Activated T-cell treated with anti-CD3 and anti-CD28 coated beads for 4 hours (primary cell): ENCODE results near the gene WDFY3.
"Not testable (repeated sequence)": the region's sequence is repeated elsewhere in the genome, so short reads cannot be mapped to it uniquely, and the experiment has no call there.

Experiments
- DNase-seq: peaks from one replicate; pipeline ENCODE4 v3.0.0-alpha.2; 2020

WDFY3 gene

DNA sequence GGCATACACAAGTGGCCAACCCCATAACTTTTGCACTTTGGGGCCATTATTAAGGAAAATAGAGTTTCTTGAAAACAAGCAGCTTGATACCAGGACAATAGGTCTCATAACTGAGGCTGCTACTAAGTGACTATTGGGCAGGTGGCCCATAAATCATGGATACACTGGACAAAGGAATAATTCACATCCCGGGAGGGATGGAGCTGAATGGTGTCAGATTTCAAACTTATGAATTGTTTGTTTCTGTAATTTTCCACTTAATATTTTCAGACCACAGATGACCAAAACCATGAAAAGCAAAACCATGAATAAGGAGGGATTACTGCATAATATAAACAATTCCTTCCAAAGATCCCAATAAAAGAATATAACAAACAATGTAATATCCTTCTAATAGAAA, 114.4 kb downstream of the WDFY3 start:
- DNase-seq = no peak

DNA sequence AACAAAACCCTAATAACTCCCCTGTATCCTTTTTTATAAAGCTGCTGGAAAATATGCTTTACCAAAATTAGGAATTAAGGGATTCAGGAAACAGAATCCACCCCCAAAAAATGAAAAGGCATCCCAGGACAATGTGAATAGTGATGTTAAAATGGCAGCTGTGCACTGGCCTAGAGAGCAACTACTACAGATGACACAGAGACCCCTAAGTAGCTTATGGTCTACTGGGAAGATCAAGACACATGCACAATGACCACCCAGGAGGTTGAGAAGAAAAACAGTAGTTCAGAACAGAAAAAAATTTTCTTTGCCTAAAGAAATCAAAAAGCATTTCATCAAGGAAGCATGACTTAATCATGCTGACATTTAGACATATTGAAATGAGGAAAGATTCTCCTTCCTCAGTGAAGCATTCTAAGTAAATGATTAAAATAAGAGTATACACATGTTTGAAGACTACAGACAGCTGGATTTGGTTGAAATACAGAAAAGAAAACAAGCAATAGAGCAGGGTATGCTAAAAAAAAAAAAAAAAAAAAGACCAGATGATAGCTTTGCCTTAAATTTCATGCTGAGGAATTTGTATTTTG, 117.3 kb downstream of the WDFY3 start:
- no peak for DNase-seq

DNA sequence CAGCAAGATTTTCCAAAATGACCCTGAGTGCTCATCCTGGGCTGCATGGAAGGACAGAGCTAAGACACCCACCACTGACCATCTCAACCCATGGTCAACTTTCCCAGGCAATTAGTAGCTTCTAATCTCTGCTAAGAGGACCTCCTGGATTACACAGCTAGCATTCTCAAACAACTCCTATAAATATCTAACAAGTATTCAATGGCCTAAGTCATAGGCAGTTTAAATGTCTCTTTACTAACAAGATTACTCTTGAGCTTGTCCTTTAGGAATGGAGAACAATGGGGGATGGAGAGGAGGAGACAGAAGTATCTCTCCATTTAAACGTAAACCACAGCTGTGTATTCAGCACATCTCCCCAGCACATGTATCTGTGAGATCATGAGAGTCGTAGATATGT, 118.1 kb downstream of the WDFY3 start:
- no peak for DNase-seq

DNA sequence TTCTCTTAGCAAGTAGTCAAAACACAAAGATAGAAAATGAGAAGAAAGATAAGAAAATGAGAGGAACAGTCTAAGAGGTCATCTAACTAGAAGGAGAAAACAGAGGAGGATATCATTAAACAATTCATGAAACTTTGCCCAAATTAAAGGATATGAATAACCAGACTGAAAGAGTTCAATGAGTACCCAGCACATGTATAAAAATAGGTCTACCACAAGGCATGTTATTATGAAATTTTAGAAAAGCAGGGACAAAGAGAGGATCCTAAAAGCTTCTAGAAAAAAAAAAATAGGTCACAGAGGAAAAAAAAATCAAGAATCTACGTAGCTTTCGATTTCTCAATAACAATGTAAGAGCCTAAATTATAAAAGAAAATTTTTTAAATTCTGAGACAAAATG, 118.5 kb downstream of the WDFY3 start:
- no peak for DNase-seq

DNA sequence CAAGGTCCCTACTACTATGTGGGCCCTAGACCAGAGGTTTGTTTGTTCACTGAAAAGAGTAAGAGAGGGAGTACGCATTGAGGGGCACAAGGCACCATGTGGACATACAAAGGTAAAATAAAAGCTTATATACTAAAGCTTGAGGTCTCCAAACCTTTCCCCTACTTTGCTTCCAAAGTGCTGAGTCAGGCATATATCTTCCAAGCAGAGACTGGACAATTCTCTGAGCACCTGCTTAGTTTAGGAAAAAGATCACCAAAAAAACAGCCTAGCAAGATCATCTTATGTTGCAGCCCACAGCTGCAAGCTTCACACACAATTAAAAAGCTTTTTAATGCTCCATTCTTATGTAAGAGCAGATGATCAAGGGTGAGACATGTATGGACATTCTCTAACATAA, 119.5 kb downstream of the WDFY3 start:
- DNase-seq = no peak

DNA sequence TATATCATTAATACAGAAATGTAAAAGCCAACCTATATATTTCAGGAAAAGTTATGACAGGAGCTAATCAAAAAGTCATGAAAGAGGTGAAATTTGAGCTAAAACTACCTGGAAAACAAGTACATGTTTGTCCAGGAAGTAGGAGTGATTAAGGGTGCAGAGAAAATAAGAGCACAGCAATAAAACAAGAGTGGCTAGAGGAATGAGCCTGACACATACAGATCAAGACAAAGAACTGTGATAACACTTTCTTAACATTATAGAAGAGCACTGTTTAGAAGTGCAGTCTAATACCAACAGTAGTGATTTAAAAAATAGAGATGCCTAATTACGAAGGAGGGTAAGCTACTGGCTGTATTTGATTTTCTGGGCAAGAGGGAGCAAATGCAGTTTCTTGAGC, 125.1 kb downstream of the WDFY3 start:
- DNase-seq = no peak

DNA sequence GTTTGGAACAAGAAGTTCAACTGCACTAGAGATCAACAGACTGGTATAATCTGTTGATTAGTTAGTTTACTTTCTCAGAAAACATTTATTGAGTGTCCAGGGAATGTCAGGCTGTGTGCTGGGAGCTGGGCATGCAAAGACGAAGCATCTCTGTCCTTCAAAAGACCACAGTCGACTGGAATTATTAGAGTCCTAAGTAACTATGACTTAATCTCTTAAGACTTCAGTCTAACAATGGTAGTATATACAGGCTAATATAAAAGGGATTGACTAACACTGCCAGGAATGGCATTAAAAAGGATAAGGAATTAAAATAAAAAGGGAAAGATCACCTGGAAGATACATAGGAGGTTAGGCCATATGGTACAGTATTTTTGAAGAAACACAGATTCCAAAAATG, 128.7 kb downstream of the WDFY3 start:
- no peak for DNase-seq

DNA sequence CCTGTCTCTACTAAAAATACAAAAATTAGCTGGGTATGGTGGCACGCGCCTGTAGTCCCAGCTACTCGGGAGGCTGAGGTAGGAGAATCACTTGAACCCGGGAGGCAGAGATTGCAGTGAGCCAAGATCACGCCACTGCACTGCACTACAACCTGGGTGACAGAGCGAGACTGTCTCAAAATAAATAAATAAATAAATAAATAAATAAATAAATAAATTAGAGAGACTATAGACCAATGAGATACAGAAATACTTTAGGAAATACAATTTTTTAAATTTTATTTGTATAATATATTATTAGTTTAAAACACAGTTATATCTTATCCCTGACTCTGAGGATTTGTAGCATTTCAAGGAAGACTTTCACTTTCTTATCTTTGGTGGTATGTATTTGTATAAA, 136.9 kb downstream of the WDFY3 start:
- DNase-seq = not testable (repeated sequence)

DNA sequence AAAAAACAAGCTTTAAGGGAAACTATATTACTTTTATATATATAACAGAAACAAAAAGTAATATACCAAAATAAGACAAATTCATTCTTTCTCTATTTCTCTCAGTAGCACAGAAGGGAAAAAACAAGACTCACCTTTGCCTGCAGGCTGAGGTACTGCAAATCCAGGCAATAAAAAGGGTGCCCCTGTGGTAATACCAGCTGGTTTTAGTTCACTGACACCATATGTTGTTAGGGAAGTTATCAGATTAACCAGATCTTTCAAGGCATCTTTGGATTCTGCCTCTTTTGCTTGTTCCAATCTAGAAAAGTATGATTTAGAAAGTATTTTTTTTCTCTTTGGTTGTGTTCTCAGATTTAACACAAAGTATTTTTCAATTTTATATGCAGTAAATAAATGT, 139.8 kb downstream of the WDFY3 start:
- DNase-seq = no peak

DNA sequence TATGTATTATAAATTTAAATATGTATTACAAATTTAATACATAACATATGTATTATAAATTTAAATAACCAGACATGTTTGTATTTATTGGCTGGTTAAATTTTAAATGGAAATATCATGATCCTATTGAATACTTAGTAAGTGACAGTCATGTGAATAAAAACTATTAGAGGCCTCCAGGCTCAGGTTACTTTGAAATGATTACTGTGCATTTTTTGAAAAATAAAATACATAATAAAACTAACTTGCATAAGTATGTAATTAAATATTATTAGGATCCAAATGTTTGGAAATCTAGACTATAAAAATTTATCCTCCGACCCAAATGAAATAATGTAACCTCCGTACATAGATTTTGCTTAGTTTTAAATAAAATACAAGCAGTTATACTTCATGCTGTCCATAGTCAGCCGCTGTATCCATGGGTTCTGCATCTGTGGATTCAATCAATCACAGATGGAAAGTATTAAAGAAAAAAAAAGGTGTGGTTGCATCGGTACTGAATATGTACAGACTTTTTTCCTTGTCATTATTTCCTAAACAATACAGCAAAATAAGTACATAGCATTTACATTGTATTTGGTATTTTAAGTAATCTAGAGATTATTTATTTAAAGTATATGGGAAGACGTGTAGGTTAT, 140.7 kb downstream of the WDFY3 start:
- no peak for DNase-seq

DNA sequence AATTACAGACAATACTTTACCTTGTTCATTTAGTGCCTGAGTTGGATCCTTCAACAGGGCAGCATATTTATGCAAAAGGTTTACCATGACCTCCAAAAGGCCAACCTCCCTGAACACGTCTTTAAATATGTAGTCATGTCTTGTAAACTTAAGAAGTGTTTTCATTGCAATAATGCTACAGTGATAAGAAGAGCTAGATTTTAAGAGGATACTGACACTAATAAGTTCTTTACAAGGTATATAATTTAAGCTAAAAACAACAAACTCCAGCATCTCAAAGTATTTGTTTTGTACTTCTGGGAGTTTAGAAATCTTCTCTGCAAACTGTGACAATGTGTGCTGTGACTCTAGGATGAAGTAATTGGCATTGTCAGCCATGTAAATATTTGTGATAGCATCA, 145.4 kb downstream of the WDFY3 start:
- no peak for DNase-seq

DNA sequence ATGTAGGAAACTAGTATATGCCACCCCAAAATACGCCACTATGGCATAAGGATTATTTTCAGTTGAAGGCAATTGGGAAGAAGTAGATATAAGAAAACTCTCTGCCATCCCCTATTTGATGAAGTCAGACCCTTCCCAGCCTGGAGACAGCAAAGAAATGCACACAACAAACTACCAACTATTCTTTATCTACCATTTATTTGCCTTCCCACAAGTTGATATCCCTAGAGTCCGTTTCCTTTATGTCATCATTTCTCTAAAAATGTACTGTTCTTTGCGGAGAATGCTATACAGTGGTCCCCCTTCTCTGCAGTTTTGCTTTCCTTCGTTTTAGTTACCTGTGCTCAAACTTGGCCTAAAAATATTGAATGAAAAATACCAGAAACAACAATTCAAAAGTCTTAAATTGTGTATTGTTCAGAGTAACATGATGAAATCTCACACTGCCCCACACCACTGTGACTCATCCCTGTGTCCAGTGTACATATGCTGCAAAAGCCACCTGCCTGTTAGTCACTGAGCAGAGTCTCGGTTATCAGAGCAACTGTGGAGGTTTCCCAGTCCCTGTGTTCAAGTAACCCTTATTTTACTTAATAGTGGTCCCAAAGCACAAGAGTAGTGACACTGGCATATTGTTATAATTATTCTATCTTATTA, 152.3 kb downstream of the WDFY3 start:
- no peak for DNase-seq

DNA sequence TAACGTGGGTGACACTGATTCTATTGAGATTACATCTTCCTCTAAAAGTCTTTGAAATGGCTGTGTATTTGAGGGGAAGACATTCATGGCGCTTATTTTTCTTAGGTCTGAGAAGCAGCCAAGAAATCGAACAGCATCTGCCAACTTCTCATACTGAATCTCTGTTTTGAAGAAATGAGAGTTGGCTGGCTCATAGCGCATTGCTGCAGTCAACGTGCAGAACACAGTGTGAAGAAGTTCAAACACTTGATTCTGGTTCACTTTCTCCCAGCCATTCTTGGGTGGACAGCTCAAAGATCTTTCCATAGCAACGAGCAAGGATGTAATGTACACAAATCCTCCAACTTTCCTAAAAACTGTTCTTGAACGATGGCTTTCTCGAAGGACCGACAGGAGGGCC, 156.5 kb downstream of the WDFY3 start:
- DNase-seq = no peak

DNA sequence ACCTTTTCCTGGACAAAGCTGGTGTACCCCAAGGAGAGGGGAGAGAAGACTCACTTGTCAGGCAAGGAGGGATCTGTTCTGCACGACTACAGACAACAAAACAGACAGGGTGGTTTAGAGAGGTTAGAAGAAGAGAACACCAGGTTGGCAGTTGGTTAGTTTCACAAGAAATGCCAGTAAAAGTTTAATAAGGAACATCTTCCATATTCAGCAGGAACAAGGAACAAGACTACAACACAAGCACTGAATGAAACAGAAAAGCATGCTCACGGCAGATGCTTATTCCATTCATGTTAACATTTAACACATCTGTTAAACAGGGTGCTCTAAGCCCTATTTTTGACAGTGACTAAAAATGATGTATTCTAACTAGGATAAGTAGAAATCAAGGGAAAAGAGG, 158.2 kb downstream of the WDFY3 start:
- DNase-seq = no peak

DNA sequence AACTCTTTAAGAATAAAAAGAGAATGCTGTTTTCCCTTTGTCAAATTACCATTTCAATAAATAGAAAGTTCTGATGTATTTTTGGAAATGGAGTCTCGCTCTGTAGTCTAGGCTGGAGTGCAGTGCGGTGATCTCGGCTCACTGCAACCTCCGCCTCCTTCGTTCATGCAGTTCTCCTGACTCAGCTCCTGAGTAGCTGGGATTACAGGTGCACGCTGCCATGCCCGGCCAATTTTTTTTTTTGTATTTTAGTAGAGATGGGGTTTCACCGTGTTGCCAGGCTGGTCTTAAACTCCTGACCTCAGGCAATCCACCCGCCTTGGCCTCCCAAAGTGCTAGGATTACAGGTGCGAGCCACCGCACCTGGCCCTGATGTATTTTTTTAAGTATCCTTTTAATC, 159.9 kb downstream of the WDFY3 start:
- not testable (repeated sequence) for DNase-seq

DNA sequence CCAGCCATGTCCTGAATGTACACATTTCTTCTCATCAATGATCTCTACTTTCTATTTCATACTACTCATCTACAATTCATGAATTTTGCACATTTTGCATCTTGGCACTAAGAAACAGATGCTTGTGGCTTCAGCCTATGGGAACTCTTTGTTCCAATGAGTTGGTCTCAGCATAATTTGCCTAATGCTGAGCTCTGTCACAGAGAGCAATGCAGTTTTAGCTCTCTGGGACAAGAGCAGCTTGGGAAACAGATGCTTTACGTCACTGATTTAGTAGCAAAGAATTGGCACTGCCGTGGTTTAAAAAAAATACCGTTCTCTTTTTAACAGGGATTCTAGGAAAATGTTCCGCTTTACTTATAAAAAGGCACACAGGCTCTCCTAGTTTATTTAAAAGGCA, 162.4 kb downstream of the WDFY3 start:
- no peak for DNase-seq

DNA sequence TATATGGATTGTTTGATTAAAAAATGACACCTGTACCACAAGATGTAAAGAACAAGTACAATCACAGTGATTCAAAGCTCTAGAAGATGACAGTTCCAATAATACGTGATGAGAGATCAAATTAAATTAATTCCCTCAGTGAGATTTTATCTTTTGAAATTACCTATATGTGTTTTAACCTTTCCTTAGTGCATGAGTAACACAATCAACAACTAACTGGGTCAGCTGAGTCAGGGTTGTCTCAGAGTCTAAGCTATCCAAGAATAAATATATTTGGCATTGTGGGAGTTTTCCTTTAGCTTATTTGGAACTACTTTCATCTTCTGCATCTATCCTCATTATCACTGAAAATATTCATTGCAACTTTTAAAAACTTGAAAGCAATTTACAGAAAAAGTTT, 162.8 kb downstream of the WDFY3 start:
- DNase-seq = no peak

DNA sequence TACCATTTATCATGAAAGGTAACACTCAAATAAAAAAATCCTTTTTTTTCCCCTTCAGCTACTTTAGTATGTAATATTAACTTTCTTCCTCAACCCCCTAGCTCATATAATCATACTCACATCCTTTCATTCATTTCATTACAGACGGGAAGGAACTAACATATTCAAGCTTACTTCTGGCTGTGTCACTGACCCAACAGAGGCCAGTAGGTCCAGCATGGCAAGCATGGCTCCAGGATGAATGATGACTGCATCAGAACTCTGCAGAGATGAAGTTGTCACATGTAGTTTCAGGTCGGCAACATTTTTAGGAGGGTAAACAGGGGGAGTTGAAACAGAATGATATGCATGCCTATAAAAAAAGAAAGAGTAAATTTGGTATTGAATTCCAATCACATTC, 163.4 kb downstream of the WDFY3 start:
- no peak for DNase-seq

DNA sequence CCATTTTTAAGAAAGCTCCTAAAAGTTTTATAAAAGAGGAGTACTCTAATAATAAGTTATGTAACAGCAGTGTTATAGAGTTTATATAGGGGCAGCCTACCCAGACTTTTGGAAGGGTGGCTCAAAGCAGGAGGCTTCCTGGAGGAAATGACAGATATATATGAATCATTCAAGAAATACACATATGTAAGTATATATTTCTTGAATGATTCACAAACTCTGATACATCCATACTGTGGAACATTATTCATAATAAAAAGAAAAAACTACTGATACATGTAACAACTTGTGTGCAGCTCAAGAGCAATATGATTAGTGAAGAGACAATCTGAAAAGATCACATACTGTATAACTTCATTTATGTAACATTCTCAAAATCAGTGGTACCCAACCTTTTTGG, 166.2 kb downstream of the WDFY3 start:
- no peak for DNase-seq

DNA sequence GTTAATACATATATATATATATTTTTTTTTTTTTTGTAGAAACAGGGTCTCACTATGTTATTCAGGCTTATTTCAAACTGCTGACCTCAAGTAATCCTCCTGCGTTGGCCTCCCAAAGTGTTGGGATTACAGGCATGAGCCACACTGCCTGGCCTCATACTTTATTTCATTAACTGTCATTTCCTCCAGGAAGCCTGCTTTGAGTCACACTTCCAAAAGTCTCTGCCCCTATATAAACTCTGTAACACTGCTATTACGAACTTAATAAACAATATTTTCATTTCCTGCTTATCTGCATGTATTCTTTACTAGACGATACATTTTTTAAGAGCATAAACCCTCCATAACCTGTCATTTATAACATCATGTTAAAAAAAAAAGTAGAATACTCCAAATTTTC, 167.2 kb downstream of the WDFY3 start:
- no peak for DNase-seq

DNA sequence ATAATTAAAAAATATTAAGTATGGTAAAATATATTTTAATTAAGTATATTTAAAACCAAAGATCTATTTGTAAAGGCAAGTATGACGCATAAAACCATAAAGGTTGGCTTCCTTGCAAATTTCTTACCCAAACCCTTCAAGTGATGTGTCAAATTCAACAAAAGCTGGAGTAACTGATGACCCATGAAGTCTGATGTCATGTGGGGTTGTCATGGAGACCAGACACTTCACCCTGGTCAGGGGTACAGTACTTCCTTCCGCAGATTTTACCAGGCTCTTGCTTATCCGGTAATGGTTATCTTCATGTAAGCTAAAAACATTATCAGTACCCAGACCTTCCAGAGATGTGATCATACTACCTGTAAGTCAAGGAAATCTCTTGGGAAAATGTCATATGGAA, 170.1 kb downstream of the WDFY3 start:
- DNase-seq = no peak

DNA sequence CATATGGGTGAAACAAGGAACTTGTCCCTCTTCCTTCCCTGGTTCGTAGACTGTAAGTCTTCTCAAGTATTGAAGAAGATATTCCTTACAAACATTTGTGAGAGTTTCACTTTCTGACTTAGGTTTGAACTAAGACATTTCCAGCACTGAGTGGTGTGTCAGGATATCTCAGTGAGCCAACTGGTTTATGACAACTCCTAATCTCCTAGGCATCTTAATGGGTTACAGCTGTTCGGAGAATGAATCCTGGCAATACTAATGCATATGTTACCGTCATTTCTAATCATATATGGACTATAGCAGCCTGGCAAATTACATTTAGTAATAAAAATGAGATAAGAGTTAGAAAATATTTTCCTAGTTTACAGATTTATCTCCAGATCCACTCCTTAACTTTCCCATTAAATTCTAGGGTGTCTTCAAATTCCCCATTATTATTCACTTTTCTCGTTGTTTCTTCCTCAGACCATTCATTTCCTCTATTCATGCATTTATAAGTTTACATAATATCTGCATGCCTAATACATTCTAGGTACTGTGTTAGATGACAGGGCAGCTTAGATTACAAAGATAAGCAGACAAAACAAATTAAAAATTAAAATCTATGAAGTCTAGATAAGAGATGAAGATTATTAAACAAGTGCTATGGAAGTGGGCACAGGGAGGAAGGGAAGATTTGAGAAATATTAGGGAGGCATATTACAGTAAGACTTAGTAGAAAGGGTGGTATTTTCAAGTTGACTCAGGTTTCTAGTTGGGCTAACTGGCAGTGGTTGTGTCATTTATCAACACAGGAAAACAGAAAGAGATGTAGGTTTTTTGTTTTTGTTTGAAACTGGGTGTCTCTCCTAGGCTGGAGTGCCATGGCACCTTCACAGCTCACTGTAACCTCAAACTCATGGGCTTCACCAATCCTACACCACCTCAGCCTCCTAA, 173.9 kb downstream of the WDFY3 start:
- no peak for DNase-seq

DNA sequence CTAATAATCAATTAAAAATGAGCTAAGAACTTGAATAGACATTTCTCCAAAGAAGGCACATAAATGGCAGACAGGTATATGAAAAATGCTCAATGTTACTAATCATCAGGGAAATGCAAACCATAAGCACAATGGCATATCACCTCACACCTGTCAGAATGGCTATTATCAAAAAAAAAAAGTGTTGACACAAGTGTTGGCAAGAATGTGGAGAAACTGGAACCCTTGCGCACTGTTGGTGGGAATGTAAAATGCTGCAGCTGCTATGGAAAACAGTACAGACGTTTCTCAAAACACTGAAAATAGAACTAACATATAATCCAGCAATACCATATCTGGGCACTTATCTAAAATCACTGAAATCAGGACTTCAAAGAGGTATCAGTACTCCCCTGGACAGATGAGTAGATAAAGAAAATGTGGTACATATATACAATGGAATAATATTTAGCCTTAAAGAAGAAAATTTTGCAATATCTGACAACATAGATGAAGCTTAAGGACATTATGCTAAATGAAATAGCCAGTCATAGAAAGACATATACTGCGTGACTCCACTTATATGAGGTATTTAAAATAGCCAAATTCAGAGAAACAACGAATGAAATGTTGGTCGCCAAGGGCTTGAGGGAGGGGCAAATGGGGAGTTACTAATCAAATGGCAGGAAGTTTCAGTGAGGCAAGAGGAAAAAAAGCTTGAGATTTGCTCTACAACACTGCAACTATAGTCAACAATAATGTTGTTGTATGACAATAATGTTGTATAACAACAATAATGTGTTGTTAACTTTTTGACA, 175.5 kb downstream of the WDFY3 start:
- DNase-seq = no peak
